ENCODE data around the gene ABCB10. TPM values are rescaled to one million over a fixed set of nuclear protein-coding genes. Genes with fewer than 3 reads are reported as not detected.

Gene ABCB10
- polyA plus RNA-seq, 1 experiment: 12.7 TPM

Small RNAs within 50 kb of the gene (small RNA-seq; reads per million reads assigned to genes)
- gene HMGN2P19 (ENCODE audit: insufficient read length, low read depth, low replicate concordance): not detected
- not detected for gene RNA5SP78 (ENCODE audit: insufficient read length, low read depth, low replicate concordance)
- gene RNU4-21P (ENCODE audit: insufficient read length, low read depth, low replicate concordance): not detected

Other genes with a start within 250 kb of the ABCB10 start
- 1.4 and 3.9 TPM in 2 replicates for gene CCSAP, start 215.7 kb downstream of the ABCB10 start, polyA plus RNA-seq (2011; rRNA removed)
- 0.10 and 0.11 TPM in 2 replicates for gene ACTA1, start 124.6 kb downstream of the ABCB10 start, polyA plus RNA-seq (2011; rRNA removed)
- 20.8 and 28.4 TPM in 2 replicates for gene NUP133, start 50.4 kb downstream of the ABCB10 start, polyA plus RNA-seq (2011; rRNA removed)
- 16.3 and 19.4 TPM in 2 replicates for gene TAF5L, start 67.4 kb upstream of the ABCB10 start, polyA plus RNA-seq (2011; rRNA removed)
- 4.9 and 5.2 TPM in 2 replicates for gene URB2, start 67.5 kb upstream of the ABCB10 start, polyA plus RNA-seq (2011; rRNA removed)